Neural progenitor cell (in vitro differentiated cells): ENCODE results near the gene TSHZ2.

ENCODE experiments used
- CTCF ChIP-seq: fragments of 200-600 bp; sonication (generic); IDR thresholded peaks from 2 replicates; pipeline ENCODE4 v1.5.1; 2017; ENCODE audit warnings: antibody characterized with exemption, mild to moderate bottlenecking
- EZH2 ChIP-seq: fragments of 200-600 bp; sonication (generic); IDR thresholded peaks from 2 replicates; pipeline ENCODE4 v1.6.1; 2017; ENCODE audit warnings: antibody characterized with exemption, mild to moderate bottlenecking, moderate library complexity
- EZH2phosphoT487 ChIP-seq: fragments of 200-600 bp; sonication (generic); IDR thresholded peaks from 2 replicates; pipeline ENCODE4 v1.6.1; 2017; ENCODE audit warnings: antibody characterized with exemption

- TF ChIP-seq EZH2 (no peak), CTCF (no peak), EZH2phosphoT487 (no peak)
These were observed 350.5 kb downstream of the TSHZ2 start for GRCh38 chr20:53322651-53323050.
